Sigmoid colon (tissue), 4 donors: Measurements from ENCODE around the gene CFC1.
"Not testable (repeated sequence)": the region's sequence is repeated elsewhere in the genome, so short reads cannot be mapped to it uniquely, and the experiment has no call there.

ENCODE experiments used
- CTCF ChIP-seq, 4 experiments: fragments of 450-650 bp in 3 of 4; fragments of 200-600 bp in 1 of 4; IDR thresholded peaks; one replicate each; pipeline ENCODE4 v1.5.1; 2016 to 2019; ENCODE audit warnings: antibody characterized with exemption in 4 of 4, mild to moderate bottlenecking in 3 of 4, moderate library complexity in 2 of 4
- POLR2A ChIP-seq, 2 donors: fragments of 450-650 bp; IDR thresholded peaks; one replicate each; pipeline ENCODE4 v1.6.1; 2016; ENCODE audit warnings: antibody characterized with exemption in 2 of 2, mild to moderate bottlenecking in 2 of 2, moderate library complexity in 2 of 2
- POLR2AphosphoS5 ChIP-seq, 4 donors: sonication (generic); formaldehyde crosslinking; IDR thresholded peaks; one replicate each; pipeline ENCODE4 v1.6.1; 2017; ENCODE audit warnings: antibody characterized with exemption in 4 of 4

- not testable (repeated sequence) for TF ChIP-seq CTCF, POLR2AphosphoS5, POLR2A (IDR thresholded peaks at IDR 0.05)
Measured at GRCh38 chr2:130556441-130556840, 42.9 kb downstream of the CFC1 start.
